ENCODE measurements around the gene SHQ1.

The SHQ1 gene

DNA sequence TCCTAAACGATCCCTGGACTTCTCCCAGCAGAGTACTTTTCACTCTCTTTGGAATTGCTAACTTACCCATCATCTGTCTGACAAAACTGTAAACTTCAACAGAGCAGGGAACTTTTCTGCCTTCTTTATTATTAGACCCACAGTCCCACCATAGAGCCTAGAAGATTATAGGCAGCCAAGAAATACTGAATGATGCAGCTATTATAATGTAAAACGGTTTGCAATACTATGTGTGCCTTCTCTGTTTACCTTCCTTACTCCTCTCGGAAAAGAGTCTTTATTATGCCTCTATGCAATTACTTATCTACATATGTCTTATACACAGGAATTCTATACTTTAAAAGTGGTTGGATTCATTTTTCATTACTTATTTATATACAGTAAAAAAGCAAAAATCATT, 36.0 kb downstream of the SHQ1 start:
- Histone ChIP-seq H3K36me3 (ENCODE audit: control insufficient read depth in 2 of 2, insufficient read depth in 1 of 2, low read length in 2 of 2) (peaks cover 0 to 6% of the 10 kb centered on the region in 2 experiments; a peak in 1 of 3 replicates), H3K4me1 (ENCODE audit: control insufficient read depth, insufficient read depth, low read length) (no peaks in the 10 kb centered on the region), H3K27ac (ENCODE audit: extremely low read depth, low read depth, low read length) (no peak overlapping the region), H3K4me3 (ENCODE audit: low read depth, low read length) (no peak overlapping the region), H3K9me3 (ENCODE audit: control insufficient read depth, insufficient read depth, low read depth, low read length) (no peaks in the 10 kb centered on the region)
- no peak for TF ChIP-seq ZNF660 (tag by site-specific recombination; IDR thresholded peaks at IDR 0.05)
- no peak for TF ChIP-seq KLF9 (tag by site-specific recombination; IDR thresholded peaks at IDR 0.05; ENCODE audit: low read depth)
- no peak for TF ChIP-seq ZNF433 (tag by site-specific recombination; IDR thresholded peaks at IDR 0.05; ENCODE audit: low read depth)
- no peak for TF ChIP-seq ZNF768 (tag by site-specific recombination; IDR thresholded peaks at IDR 0.05)
- TF ChIP-seq ZNF707 (tag by site-specific recombination; IDR thresholded peaks at IDR 0.05) = no peak
- TF ChIP-seq ZBTB11 (tag by site-specific recombination; conservative IDR thresholded peaks at IDR 0.05; ENCODE audit: low read depth) = no peak
- TF ChIP-seq, protein P1, sequence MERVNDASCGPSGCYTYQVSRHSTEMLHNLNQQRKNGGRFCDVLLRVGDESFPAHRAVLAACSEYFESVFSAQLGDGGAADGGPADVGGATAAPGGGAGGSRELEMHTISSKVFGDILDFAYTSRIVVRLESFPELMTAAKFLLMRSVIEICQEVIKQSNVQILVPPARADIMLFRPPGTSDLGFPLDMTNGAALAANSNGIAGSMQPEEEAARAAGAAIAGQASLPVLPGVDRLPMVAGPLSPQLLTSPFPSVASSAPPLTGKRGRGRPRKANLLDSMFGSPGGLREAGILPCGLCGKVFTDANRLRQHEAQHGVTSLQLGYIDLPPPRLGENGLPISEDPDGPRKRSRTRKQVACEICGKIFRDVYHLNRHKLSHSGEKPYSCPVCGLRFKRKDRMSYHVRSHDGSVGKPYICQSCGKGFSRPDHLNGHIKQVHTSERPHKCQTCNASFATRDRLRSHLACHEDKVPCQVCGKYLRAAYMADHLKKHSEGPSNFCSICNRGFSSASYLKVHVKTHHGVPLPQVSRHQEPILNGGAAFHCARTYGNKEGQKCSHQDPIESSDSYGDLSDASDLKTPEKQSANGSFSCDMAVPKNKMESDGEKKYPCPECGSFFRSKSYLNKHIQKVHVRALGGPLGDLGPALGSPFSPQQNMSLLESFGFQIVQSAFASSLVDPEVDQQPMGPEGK (tag by site-specific recombination; IDR thresholded peaks at IDR 0.05) = no peak
- no peak for TF ChIP-seq ZNF121 (tag by site-specific recombination; IDR thresholded peaks at IDR 0.05)
- TF ChIP-seq ZSCAN23 (tag by site-specific recombination; IDR thresholded peaks at IDR 0.05) = no peak
- TF ChIP-seq ZNF37A (tag by site-specific recombination; IDR thresholded peaks at IDR 0.05) = no peak
- TF ChIP-seq ZNF274 (IDR thresholded peaks at IDR 0.05; ENCODE audit: low read length) = no peak
- TF ChIP-seq ZNF274 (tag by site-specific recombination; IDR thresholded peaks at IDR 0.05; ENCODE audit: borderline replicate concordance) = no peak
- TF ChIP-seq ZNF585B (tag by site-specific recombination; IDR thresholded peaks at IDR 0.05) = no peak
- no peak for TF ChIP-seq ZNF548 (tag by site-specific recombination; IDR thresholded peaks at IDR 0.05)
- TF ChIP-seq ZNF48 (tag by site-specific recombination; IDR thresholded peaks at IDR 0.05) = no peak
- no peak for TF ChIP-seq ZNF521 (tag by site-specific recombination; IDR thresholded peaks at IDR 0.05)
- TF ChIP-seq ZNF423 (tag by site-specific recombination; IDR thresholded peaks at IDR 0.05) = no peak
- CTCF ChIA-PET = interaction anchor here (0.6 to 1.0 kb wide), 2 partner anchors 18 to 146 kb away, joined by 3 read pairs; no protein-coding TSS in a partner anchor
- POLR2A ChIA-PET = interaction anchor here (0.5 kb wide), 1 partner anchor 13 kb away, joined by 3 read pairs; no protein-coding TSS in a partner anchor

- Histone ChIP-seq H3K27ac (ENCODE audit: extremely low read depth, low read depth, low read length) (no peak overlapping the region), H3K4me1 (ENCODE audit: control insufficient read depth, insufficient read depth, low read length) (no peaks in the 10 kb centered on the region), H3K9me3 (ENCODE audit: control insufficient read depth, insufficient read depth, low read depth, low read length) (no peaks in the 10 kb centered on the region), H3K4me3 (ENCODE audit: low read depth, low read length) (no peak overlapping the region), H3K36me3 (ENCODE audit: control insufficient read depth in 2 of 2, insufficient read depth in 1 of 2, low read length in 2 of 2) (peaks cover 0 to 6% of the 10 kb centered on the region in 2 experiments; a peak in 1 of 3 replicates)
- ChIA-PET POLR2A (no interaction called here), CTCF (interaction anchor here (0.6 kb wide), 1 partner anchor 67 kb away, joined by 3 read pairs; no protein-coding TSS in a partner anchor)
- TF ChIP-seq ZNF555 (tag by site-specific recombination; conservative IDR thresholded peaks at IDR 0.05) (no peak), ZNF223 (tag by site-specific recombination; IDR thresholded peaks at IDR 0.05) (no peak), SP2 (tag by site-specific recombination; IDR thresholded peaks at IDR 0.05) (no peak), ZNF10 (tag by site-specific recombination; IDR thresholded peaks at IDR 0.05) (no peak), HOXD13 (CRISPR knock-in tag; IDR thresholded peaks at IDR 0.05; ENCODE audit: borderline replicate concordance) (no peak)
- TF ChIP-seq, protein P2, sequence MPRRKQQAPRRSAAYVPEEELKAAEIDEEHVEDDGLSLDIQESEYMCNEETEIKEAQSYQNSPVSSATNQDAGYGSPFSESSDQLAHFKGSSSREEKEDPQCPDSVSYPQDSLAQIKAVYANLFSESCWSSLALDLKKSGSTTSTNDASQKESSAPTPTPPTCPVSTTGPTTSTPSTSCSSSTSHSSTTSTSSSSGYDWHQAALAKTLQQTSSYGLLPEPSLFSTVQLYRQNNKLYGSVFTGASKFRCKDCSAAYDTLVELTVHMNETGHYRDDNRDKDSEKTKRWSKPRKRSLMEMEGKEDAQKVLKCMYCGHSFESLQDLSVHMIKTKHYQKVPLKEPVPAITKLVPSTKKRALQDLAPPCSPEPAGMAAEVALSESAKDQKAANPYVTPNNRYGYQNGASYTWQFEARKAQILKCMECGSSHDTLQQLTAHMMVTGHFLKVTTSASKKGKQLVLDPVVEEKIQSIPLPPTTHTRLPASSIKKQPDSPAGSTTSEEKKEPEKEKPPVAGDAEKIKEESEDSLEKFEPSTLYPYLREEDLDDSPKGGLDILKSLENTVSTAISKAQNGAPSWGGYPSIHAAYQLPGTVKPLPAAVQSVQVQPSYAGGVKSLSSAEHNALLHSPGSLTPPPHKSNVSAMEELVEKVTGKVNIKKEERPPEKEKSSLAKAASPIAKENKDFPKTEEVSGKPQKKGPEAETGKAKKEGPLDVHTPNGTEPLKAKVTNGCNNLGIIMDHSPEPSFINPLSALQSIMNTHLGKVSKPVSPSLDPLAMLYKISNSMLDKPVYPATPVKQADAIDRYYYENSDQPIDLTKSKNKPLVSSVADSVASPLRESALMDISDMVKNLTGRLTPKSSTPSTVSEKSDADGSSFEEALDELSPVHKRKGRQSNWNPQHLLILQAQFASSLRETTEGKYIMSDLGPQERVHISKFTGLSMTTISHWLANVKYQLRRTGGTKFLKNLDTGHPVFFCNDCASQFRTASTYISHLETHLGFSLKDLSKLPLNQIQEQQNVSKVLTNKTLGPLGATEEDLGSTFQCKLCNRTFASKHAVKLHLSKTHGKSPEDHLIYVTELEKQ (tag by site-specific recombination; IDR thresholded peaks at IDR 0.05; ENCODE audit: borderline replicate concordance) = no peak
- TF ChIP-seq, protein P3, sequence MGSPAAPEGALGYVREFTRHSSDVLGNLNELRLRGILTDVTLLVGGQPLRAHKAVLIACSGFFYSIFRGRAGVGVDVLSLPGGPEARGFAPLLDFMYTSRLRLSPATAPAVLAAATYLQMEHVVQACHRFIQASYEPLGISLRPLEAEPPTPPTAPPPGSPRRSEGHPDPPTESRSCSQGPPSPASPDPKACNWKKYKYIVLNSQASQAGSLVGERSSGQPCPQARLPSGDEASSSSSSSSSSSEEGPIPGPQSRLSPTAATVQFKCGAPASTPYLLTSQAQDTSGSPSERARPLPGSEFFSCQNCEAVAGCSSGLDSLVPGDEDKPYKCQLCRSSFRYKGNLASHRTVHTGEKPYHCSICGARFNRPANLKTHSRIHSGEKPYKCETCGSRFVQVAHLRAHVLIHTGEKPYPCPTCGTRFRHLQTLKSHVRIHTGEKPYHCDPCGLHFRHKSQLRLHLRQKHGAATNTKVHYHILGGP (tag by site-specific recombination; IDR thresholded peaks at IDR 0.05) = no peak
Observed at GRCh38 chr3:72811571-72811970, 36.7 kb downstream of the SHQ1 start.

All from HEK293 (cell line).